ENCODE results near the gene SYAP1.

DNA sequence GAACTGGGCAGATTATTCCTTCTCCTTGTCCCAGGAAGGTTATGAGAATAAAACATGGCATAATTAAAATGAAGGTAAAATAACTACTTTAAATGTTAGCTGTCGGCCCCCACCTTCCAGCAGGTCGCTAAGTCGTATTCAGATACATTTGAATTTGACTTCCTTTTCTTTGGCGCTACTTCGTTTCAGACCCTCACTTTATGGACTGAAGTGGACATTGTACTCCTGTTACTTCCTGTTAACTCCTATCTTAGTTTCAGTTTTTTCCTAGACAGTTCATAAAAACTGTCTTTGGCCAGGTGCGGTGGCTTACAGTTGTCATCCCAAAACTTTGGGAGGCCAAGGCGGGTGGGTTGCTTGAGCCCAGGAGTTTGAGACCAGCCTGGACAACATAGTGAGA lies 5.7 kb downstream of the SYAP1 start:
- TF ChIP-seq, protein P1, sequence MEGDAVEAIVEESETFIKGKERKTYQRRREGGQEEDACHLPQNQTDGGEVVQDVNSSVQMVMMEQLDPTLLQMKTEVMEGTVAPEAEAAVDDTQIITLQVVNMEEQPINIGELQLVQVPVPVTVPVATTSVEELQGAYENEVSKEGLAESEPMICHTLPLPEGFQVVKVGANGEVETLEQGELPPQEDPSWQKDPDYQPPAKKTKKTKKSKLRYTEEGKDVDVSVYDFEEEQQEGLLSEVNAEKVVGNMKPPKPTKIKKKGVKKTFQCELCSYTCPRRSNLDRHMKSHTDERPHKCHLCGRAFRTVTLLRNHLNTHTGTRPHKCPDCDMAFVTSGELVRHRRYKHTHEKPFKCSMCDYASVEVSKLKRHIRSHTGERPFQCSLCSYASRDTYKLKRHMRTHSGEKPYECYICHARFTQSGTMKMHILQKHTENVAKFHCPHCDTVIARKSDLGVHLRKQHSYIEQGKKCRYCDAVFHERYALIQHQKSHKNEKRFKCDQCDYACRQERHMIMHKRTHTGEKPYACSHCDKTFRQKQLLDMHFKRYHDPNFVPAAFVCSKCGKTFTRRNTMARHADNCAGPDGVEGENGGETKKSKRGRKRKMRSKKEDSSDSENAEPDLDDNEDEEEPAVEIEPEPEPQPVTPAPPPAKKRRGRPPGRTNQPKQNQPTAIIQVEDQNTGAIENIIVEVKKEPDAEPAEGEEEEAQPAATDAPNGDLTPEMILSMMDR (IDR thresholded peaks at IDR 0.05; ENCODE audit: borderline replicate concordance, extremely low read depth, low read length, poor library complexity, severe bottlenecking): no peak
- no peak for TF ChIP-seq EZH2 (IDR thresholded peaks at IDR 0.05; ENCODE audit: borderline replicate concordance, low read depth, low read length, severe bottlenecking)
